Activated naive CD8-positive, alpha-beta T cell treated with anti-CD3 and anti-CD28 coated beads, Interleukin-2, amount 10 ng/mL, durations not matched to agents 7 days and 5 days (primary cell): ENCODE measurements around the gene OGFOD2. TPM values are rescaled to one million over a fixed set of nuclear protein-coding genes. Genes with fewer than 3 reads are reported as not detected.

Experiments
- ATAC-seq: fragments of 150-1000 bp; cut with Tn5 transposase; one replicate; pipeline ENCODE4 v1.10.0; 2021; ENCODE audit warnings: low read depth, moderate library complexity
- POLR2A ChIA-PET: fragments of 350-600 bp; sonication (Branson Sonifier 250); formaldehyde crosslinking; loops from one replicate; lab custom pipeline; 2021; ENCODE audit warnings: antibody characterized with exemption; lab: Charles Lee
- DNase-seq: peaks from one replicate; pipeline ENCODE4 v3.0.0; 2021
- H3K27ac Mint-ChIP-seq: one replicate; pipeline ENCODE4 v1.8.0; 2022; ENCODE audit warnings: mild to moderate bottlenecking, mixed read lengths
- H3K27me3 Mint-ChIP-seq: one replicate; pipeline ENCODE4 v1.8.0; 2022; ENCODE audit warnings: mild to moderate bottlenecking, moderate library complexity, mixed read lengths
- H3K36me3 Mint-ChIP-seq: one replicate; pipeline ENCODE4 v1.8.0; 2021; ENCODE audit warnings: mild to moderate bottlenecking, mixed read lengths
- H3K4me1 Mint-ChIP-seq: one replicate; pipeline ENCODE4 v1.8.0; 2021; ENCODE audit warnings: mixed read lengths
- H3K4me3 Mint-ChIP-seq: one replicate; pipeline ENCODE4 v1.8.0; 2022; ENCODE audit warnings: mild to moderate bottlenecking, moderate library complexity, mixed read lengths
- H3K9me3 Mint-ChIP-seq: one replicate; pipeline ENCODE4 v1.8.0; 2021; ENCODE audit warnings: mixed read lengths
- microRNA-seq: library from miRNA; unstranded; fragments of <30 nt; microRNA quantifications from one replicate; pipeline ENCODE4 v1.2.0, GENCODE V29; 2022
- total RNA-seq, 2 experiments: library from RNA; stranded (reverse); gene quantifications; one replicate each; pipeline ENCODE4 v1.2.3, GENCODE V29; 2021

OGFOD2 gene
- total RNA-seq, 2 experiments from 2014 or later: 33.8 to 35.5 TPM

DNA sequence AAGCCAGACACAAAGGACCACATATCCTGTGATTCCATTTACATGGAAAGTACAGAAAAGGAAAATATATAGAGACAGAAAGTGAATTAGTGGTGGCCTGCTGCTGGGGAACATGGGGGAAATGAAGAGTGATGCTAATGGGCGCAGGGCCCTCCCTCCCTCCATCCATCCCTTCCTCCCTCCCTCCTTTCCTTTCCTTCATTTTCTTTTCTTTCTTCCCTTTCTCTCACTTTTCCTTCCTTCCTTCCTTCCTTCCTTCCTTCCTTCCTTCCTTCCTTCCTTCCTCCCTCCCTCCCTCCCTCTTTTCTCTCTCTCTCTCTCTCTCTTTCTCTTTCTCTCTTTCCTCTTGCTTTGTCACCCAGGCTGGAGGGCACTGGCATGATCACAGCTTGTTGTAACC lies 42.7 kb downstream of the OGFOD2 start:
- Mint-ChIP-seq H3K4me3 (no peak overlapping the region), H3K27me3 (no peaks in the 10 kb centered on the region), H3K27ac (peak overlapping the region; percentile 48), H3K36me3 (peaks cover 3% of the 10 kb centered on the region), H3K4me1 (peaks cover 5% of the 10 kb centered on the region), H3K9me3 (no peaks in the 10 kb centered on the region)
- POLR2A ChIA-PET: interaction anchor here (0.7 kb wide), 1 partner anchor 132 kb away, joined by 3 read pairs; no protein-coding TSS in a partner anchor
- DNase-seq (no peak), ATAC-seq (no peak)

DNA sequence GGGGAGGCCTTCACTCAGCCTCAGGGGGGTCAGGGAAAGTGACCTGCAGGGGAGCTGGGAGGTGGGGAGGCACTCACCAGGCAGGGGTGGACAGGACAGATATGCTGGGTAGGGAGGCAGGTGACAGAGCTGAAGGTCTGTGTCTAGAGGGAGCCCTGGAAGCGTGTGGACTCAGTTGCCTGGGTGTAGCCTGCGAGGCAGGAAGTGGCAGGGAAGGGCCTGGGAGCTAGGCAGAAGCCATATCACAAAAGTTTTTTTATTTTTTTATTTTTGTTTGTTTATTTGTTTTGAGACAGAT lies 44.7 kb downstream of the OGFOD2 start:
- Mint-ChIP-seq H3K27me3 (no peaks in the 10 kb centered on the region), H3K9me3 (no peaks in the 10 kb centered on the region), H3K36me3 (peaks cover 5% of the 10 kb centered on the region), H3K4me3 (no peak overlapping the region), H3K4me1 (peaks cover 11% of the 10 kb centered on the region), H3K27ac (peak overlapping the region; percentile 66)
- ATAC-seq (no peak), DNase-seq (no peak)
- POLR2A ChIA-PET: interaction anchor here (0.7 kb wide), 1 partner anchor 213 kb away, joined by 3 read pairs; the partner anchor contains the start of genes MPHOSPH9 and MTRFR

DNA sequence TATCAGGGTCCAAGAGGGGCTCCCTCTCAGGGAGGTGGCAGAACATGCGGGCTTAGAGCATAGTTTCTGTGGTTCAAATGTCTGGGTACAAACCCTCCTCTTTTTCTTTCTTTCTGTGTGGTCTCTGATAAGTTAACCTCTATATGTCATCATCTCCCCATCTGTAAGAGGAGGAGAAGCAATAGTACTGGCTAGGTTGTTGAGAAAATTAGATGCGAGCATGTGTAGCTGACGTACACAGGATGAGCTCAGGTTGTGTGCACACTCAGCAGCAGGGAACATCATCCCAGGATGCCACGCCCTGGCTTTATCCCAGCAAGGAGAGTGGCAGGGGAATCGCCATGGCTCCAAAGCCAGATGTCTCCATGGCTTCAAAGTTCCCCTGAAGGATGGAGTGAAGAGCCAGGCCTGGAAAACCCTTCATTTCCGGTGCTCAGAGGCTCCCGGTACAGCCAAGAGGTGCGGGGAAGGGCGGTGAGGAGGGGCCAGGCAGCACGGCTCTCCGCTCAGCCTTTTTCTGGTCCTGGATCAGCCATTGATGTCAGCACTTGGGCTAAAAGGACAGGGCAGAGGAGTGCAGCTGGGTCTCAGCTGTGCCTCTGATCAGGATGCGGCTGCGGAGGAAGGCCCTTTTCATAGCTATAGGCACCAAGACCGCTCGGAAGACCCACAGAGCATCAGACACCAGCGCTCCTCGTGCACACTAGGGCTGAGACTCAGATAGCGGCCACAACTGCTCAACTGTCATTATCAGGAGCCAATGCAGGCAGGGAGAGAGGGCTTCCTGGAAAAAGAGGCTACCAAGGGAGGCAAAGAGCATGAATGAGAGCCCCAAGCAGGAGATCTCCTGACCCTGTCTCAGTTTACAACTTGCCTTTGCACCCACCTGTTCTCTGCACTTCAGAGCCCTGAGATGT lies 46.9 kb downstream of the OGFOD2 start:
- Mint-ChIP-seq H3K36me3 (peaks cover 2% of the 10 kb centered on the region), H3K9me3 (no peaks in the 10 kb centered on the region), H3K4me1 (peaks cover 16% of the 10 kb centered on the region), H3K27me3 (no peaks in the 10 kb centered on the region), H3K27ac (no peak overlapping the region), H3K4me3 (no peak overlapping the region)
- POLR2A ChIA-PET: no interaction called here
- ATAC-seq (no peak), DNase-seq (no peak)

DNA sequence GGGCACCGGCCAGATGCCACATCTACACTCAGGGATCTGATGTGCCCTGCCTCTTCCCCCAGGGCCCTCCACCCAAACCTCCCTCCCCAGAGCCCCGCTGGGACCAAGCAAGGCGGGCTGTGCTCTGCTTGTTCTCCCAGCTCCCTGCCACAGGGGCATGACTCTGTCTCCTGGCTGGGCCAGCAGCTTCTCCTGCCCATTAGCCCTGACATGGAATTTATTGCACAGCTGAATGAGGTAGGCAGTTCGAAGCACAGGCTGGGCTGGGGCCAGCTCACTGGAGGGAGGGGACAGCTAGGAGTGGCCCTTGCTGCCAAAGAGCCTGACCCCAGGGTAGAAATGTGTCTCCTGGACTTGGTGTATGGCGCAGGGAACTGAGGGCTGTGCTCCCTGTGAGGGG lies 47.8 kb downstream of the OGFOD2 start:
- no peak overlapping the region for H3K4me3 Mint-ChIP-seq
- DNase-seq (no peak), ATAC-seq (no peak)
- peaks cover 16% of the 10 kb centered on the region for H3K4me1 Mint-ChIP-seq
- no peaks in the 10 kb centered on the region for H3K9me3 Mint-ChIP-seq
- H3K27me3 Mint-ChIP-seq: no peaks in the 10 kb centered on the region
- POLR2A ChIA-PET: no interaction called here
- peaks cover 2% of the 10 kb centered on the region for H3K36me3 Mint-ChIP-seq
- H3K27ac Mint-ChIP-seq: no peak overlapping the region

DNA sequence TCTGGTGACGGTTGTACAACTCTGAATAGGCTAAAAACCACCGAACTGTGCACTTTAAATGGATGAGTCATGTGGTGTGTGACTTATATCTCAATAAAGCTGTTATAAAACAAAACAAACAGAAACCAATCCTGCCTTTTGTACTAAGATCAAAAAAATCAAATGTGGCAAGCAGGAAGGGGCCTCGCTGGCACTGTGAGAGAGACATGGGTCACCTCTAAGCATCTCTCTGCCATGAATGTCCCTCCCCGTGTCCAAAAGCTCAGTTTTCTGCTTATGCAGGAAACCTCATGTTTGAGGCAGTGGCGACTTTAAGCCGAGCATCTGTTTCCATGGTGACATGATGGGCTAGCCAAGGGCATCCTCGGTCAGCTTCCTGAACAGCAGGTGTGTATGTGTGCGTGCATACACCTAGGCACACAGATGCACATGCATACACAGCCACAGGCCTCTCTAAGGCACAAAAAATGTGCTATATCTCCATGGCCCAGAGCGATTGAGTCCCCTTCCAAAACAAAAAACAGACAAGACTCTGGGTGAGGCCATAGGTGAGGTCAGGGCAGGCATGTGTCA lies 49.9 kb downstream of the OGFOD2 start:
- H3K4me1 Mint-ChIP-seq: peaks cover 17% of the 10 kb centered on the region
- peak; percentile 43 for ATAC-seq
- no peaks in the 10 kb centered on the region for H3K27me3 Mint-ChIP-seq
- no peaks in the 10 kb centered on the region for H3K9me3 Mint-ChIP-seq
- POLR2A ChIA-PET: interaction anchor here (1.2 to 1.6 kb wide), 2 partner anchors 50 to 208 kb away, joined by 3 read pairs; partner anchors contain the start of genes MPHOSPH9 and MTRFR
- DNase-seq: no peak
- H3K4me3 Mint-ChIP-seq: peak overlapping the region; percentile 25
- H3K36me3 Mint-ChIP-seq: peaks cover 5% of the 10 kb centered on the region
- peak overlapping the region; percentile 64 for H3K27ac Mint-ChIP-seq

DNA sequence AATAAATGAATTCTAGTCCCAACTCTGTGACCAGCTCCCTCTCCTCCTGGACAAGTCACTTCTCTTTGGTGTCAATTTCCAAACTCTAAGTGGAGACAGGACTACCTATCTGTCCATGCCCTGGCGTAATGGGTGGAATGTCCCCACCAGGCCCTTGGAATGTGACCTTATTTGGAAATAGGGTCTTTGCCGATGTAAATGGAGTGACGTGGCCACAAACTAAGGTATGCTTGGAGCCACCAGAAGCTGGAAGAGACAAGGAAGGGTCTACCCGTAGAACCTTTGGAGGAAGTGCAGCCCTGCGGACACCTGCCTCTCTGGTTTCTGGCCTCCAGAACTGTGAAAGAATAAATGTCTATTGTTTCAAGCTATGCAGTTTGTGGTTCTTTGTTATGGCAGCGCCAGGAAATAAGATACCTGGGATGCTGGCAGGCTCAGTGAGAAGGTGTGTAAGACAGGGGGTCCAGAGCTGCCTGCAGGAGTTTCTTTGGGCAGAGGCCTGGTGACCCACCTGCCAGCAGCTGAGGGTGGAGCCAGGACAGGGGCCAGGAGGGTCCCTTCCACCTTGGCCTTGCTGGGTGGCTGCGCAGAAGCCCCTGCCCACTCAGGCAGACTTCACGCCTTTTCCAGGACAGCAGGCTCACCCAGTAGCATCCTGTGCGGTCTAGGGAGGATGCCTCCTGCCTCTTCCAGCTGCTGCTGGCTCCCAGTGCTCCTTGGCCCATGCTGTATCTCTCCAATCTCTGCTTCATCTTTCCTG lies 51.2 kb downstream of the OGFOD2 start:
- no peak for DNase-seq
- Mint-ChIP-seq H3K4me3 (no peak overlapping the region), H3K27ac (no peak overlapping the region), H3K9me3 (no peaks in the 10 kb centered on the region), H3K4me1 (peaks cover 17% of the 10 kb centered on the region), H3K36me3 (peaks cover 5% of the 10 kb centered on the region), H3K27me3 (no peaks in the 10 kb centered on the region)
- ATAC-seq: no peak
- POLR2A ChIA-PET: interaction anchor here (1.1 kb wide), 1 partner anchor 49 kb away, joined by 3 read pairs; no protein-coding TSS in a partner anchor

DNA sequence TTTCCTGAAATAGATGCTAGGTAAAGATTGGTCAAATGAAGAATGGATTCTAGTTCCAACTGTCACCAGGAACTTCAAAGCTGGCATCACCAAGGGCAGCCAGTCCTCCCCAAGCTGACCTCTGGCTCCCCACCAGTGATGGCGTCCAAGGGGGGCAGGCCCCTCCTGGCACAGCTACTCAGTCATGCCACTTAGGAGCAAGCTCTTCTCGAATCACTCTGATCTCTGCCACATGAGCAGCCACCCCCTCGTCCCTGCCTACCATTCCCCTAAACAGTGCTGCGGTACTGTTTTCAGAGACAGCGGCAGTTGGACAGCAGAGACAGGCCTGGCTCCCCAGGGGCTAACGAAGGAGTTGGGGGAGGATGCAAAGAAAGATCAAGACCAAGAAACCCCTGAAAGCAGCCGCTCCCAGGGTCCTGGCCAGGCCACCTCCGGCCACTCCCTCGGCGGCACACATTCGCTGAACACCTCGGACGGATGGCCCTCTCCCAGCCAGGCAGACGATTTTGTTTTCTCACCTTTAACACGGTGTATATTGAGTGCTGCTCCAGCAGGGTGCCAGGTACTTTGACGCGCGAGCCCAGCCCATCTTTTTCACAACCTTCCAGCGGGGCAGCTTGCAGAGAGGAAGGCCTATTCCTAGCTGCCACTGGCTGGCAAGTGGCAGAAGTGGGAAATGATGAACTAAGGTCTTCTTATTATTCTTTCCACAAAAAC lies 52.8 kb downstream of the OGFOD2 start:
- H3K27me3 Mint-ChIP-seq: no peaks in the 10 kb centered on the region
- no peak overlapping the region for H3K27ac Mint-ChIP-seq
- POLR2A ChIA-PET: interaction anchor here (1.0 to 1.1 kb wide), 2 partner anchors 48 to 93 kb away, joined by 3 read pairs; no protein-coding TSS in a partner anchor
- peaks cover 17% of the 10 kb centered on the region for H3K4me1 Mint-ChIP-seq
- DNase-seq: no peak
- H3K9me3 Mint-ChIP-seq: no peaks in the 10 kb centered on the region
- peaks cover 7% of the 10 kb centered on the region for H3K36me3 Mint-ChIP-seq
- H3K4me3 Mint-ChIP-seq: no peak overlapping the region
- ATAC-seq: no peak

DNA sequence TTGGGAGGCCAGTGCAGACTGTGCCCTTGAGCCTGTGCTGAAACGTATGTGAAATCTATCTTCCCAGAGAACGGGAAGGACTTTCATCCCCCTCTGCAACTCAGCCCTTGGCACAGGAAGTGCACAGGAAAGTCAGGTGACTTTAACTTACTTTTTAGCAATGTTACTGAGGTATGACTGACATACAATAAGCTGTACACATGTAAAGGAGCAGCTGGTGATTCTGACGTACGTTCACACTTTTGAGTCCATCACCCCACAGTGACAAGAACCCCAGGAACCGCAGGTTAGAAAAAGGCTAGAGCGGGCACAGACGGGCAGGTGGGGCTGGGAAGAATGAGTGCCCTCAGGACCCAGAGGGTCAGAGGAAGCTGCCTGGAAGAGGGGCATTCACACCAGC lies 53.4 kb downstream of the OGFOD2 start:
- POLR2A ChIA-PET: interaction anchor here (1.0 kb wide), 1 partner anchor 92 kb away, joined by 3 read pairs; no protein-coding TSS in a partner anchor

DNA sequence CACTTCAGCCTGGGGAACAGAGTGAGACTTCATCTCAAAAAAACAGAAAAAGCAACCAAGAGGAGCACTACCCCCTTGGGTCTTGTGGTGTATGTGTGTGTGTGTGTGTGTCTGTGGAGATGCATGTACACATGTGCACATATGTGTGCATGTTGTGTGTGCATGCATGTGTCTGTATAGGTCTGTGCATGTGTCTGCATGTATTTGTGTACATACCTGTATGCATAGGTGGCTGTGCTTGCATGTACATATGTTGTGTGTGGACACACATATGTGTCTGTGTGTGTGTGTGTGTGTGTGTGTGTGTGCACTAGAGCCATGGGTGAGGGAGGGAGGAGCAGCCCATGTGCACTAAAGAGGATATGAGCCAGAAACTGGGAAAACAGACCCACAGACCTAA lies 54.5 kb downstream of the OGFOD2 start:
- POLR2A ChIA-PET: no interaction called here
- Mint-ChIP-seq H3K27me3 (no peaks in the 10 kb centered on the region), H3K36me3 (peaks cover 14% of the 10 kb centered on the region), H3K4me3 (no peak overlapping the region), H3K27ac (no peak overlapping the region), H3K9me3 (no peaks in the 10 kb centered on the region), H3K4me1 (peaks cover 23% of the 10 kb centered on the region)
- no peak for ATAC-seq
- no peak for DNase-seq

More for the DNA sequence above, 53.4 kb downstream of the OGFOD2 start:
- no peak overlapping the region for H3K4me3 Mint-ChIP-seq
- H3K4me1 Mint-ChIP-seq: peaks cover 20% of the 10 kb centered on the region
- no peaks in the 10 kb centered on the region for H3K9me3 Mint-ChIP-seq
- no peaks in the 10 kb centered on the region for H3K27me3 Mint-ChIP-seq
- DNase-seq (no peak), ATAC-seq (no peak)
- no peak overlapping the region for H3K27ac Mint-ChIP-seq
- peaks cover 10% of the 10 kb centered on the region for H3K36me3 Mint-ChIP-seq

Small RNAs within 50 kb of the gene (microRNA-seq; reads per million reads assigned to microRNA genes)
- not detected for gene MIR4304

Other genes starting within 250 kb of the OGFOD2 start
- under 1 TPM; 0.08 to 0.17 TPM for gene HCAR1, start 244.4 kb upstream of the OGFOD2 start, total RNA-seq
- 10 to 100 TPM; 51.7 to 53.5 TPM for gene DENR, start 222.4 kb upstream of the OGFOD2 start, total RNA-seq
- gene CCDC62, start 200.7 kb upstream of the OGFOD2 start, total RNA-seq: under 1 TPM; 0.58 to 0.62 TPM
- gene HIP1R, start 139.8 kb upstream of the OGFOD2 start, total RNA-seq: 10 to 100 TPM; 54.7 to 57.8 TPM
- 10 to 100 TPM; 33.4 to 36.8 TPM for gene VPS37B, start 79.1 kb upstream of the OGFOD2 start, total RNA-seq
- 1 to 10 TPM; 7.0 to 9.2 TPM for gene ABCB9, start 8.8 kb upstream of the OGFOD2 start, total RNA-seq
- 100 to 1,000 TPM; 204 to 211 TPM for gene ARL6IP4, start 5.4 kb downstream of the OGFOD2 start, total RNA-seq
- gene PITPNM2, start 175.8 kb downstream of the OGFOD2 start, total RNA-seq: 10 to 100 TPM; 15.2 to 18.1 TPM